GM10248 (cell line): ENCODE measurements around the gene EPHA2.

ENCODE experiments used
- CTCF ChIA-PET: fragments of 300-600 bp; sonication (Branson Sonifier 250); formaldehyde crosslinking; extraction: SDS; loops from one replicate; lab custom pipeline; 2021; ENCODE audit warnings: antibody characterized with exemption; lab: Yijun Ruan, JAX
- POLR2A ChIA-PET: fragments of 350-650 bp; sonication (Branson Sonifier 250); formaldehyde crosslinking; extraction: SDS; loops from one replicate; lab custom pipeline; 2020; ENCODE audit warnings: antibody characterized with exemption; lab: Yijun Ruan, JAX
- DNase-seq: peaks from one replicate; pipeline ENCODE4 v3.0.0; 2012; ENCODE audit errors: extremely low spot score
- TF ChIP-seq, protein P1 (sequence below): IDR thresholded peaks from 2 replicates; pipeline ENCODE4 v1.5.1; 2012; ENCODE audit warnings: mild to moderate bottlenecking, low read depth; ENCODE audit errors: extremely low read depth, missing control alignments, control extremely low read depth

The EPHA2 gene

DNA sequence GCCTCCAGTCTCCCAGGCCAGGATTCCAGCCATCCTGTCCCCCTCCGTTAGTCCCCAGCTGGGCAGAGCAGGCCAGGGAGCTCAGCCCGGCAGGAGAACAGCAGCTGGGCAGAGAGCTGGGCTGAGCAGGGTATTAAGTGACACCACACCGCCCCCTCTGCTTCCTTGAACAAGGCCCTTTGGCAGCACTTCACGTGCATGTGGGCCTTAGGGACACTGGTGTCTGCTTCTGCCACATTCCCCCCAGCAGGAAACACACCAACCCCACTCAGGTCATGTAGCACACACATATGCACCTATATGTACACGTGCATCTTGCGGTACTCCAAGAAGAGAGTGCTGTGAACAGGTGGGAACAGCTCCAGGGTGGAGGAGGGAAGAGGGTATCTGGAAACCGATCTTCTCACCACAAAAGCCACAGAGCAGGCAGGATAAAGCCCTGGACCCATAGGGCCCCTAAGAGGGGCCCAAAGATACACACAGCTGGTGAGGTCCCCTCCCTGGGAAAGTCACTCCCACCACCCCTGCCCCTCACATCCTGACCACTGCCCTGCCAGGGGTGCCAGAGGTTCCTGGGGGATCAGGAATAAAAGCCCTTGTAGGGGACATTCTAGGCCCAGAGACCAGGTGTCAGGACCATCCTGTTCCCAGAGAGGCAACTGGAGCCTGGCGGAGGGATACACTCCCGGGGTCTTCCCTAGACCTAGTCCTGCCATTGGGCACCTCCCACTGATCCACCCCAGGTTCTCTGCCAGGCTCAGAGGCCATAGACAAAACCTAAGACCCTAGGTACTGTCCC is 4.5 kb downstream of the EPHA2 start:
- TF ChIP-seq, protein P1, sequence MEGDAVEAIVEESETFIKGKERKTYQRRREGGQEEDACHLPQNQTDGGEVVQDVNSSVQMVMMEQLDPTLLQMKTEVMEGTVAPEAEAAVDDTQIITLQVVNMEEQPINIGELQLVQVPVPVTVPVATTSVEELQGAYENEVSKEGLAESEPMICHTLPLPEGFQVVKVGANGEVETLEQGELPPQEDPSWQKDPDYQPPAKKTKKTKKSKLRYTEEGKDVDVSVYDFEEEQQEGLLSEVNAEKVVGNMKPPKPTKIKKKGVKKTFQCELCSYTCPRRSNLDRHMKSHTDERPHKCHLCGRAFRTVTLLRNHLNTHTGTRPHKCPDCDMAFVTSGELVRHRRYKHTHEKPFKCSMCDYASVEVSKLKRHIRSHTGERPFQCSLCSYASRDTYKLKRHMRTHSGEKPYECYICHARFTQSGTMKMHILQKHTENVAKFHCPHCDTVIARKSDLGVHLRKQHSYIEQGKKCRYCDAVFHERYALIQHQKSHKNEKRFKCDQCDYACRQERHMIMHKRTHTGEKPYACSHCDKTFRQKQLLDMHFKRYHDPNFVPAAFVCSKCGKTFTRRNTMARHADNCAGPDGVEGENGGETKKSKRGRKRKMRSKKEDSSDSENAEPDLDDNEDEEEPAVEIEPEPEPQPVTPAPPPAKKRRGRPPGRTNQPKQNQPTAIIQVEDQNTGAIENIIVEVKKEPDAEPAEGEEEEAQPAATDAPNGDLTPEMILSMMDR, result no peak
- ChIA-PET POLR2A (no interaction called here), CTCF (interaction anchor here (1.7 to 2.5 kb wide), 2 partner anchors 69 to 72 kb away, joined by 6 to 7 read pairs; no protein-coding TSS in a partner anchor)
- DNase-seq, result no peak

DNA sequence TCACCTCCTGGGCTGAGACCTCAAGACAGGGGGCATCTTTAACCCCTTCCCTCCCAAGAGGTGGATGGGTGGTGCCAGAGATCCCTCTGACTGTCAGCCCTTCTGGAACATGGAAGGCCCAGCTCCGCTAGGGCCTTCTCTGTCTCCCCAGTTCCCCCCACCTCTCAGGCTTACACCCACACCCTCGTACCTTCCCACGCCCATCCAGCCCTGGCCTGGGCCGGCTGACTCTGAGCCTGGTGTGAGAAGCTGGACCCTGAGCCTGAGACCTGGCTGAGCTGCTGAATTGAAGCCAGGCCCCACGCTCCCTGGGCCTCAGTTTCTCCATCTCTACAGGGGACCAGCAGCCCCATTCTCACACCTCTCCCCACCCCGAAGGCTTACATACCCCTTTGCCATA is 5.4 kb downstream of the EPHA2 start:
- ChIA-PET POLR2A (no interaction called here), CTCF (interaction anchor here (1.3 to 2.5 kb wide), 4 partner anchors 12 to 71 kb away, joined by 3 to 7 read pairs (median 4); no protein-coding TSS in a partner anchor)
- TF ChIP-seq, protein P1, result no peak
- no peak for DNase-seq

DNA sequence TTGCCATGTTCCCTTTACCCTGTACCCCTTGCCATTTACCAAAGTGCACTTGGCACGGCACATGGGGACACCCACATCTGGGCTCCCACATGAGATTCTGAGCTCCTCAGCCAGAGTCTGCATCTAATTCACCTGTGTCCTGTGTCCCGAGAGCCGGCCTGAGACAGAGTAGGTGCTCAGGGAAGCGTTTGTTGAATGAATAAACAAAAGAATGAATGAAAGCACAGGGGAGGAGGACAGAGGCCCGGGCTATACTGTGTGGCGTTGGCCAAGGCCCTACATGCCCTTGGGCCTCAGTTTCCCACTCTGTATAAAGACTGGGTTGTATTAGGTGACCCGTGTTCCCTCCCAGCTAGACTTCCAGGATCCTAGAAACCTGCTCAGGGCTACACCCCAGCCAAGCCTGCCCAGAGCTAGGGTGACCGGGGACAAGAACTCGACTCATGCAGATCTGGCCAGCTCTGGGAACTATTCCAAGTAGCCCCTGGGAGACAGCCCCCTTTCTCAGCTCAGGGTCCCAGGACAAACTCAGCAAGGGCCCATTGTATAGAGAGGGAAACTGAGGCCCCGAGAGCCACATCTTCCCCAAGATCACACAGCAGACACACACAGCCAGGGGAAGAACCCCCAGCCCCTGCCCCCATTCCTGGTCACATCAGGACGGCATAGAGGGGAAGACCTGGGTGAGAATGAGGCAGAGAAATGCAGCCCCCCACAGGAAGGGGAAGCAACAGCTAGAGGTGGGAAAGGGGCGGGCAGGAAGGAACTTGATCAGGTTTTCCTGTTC is 6.0 kb downstream of the EPHA2 start:
- TF ChIP-seq, protein P1, result no peak
- no peak for DNase-seq
- POLR2A ChIA-PET, result no interaction called here
- CTCF ChIA-PET, result interaction anchor here (0.7 to 2.5 kb wide), 5 partner anchors 13 to 71 kb away, joined by 3 to 7 read pairs (median 3); no protein-coding TSS in a partner anchor

DNA sequence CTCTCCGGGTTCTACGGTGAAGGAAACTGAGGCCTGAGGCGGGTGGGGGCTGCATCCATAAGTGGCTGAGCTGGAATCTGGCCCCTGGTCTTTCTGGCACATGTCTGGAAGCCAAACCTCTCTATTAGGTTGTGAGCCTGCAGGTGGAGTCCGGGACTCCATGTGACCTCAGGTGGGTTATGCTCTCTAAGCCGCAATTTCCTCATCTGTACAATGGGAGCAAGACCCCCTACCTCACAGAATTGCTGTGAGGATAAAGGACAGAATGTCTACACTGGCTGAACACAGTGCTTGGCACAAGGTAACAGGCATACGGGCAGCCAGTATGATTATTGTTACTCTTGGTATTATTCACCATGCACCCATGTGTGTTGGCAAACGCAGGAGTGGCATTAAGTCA is 6.7 kb downstream of the EPHA2 start:
- TF ChIP-seq, protein P1, result no peak
- no peak for DNase-seq
- ChIA-PET CTCF (interaction anchor here (0.7 to 1.4 kb wide), 3 partner anchors 14 to 67 kb away, joined by 3 read pairs; no protein-coding TSS in a partner anchor), POLR2A (no interaction called here)

DNA sequence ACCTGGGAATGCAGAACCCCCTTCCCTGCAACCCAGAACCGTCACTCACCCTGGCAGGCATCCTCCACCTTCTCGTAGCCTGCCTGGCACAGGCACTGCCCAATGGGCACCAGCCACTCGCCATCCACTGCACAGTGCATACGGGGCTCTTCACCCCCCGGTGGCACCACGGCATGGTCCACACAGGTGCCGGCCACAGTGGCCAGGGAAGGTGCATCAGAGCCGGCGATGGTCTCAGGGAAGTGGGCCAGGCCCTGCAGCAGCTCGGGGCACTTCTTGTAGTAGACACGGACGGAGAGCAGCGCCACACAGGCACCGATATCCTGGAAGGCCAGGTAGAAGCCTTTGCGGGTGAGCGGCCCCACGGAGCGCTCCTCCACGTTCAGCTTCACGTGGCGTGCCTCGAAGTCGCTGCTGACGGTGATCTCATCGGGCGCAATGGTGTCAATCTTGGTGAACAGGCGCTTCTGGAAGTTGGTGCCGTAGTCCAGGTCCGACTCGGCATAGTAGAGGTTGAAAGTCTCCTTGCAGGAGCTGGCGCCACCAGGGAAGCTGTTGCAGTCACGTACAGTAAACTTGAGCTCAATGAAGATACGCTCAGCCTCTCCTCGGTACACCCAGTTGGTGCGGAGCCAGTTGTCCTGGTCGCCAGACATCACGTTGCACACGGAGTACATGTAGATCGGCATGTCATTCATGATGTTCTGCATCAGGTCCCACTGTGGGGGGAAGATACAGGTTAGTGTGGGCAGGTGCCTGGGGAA is 7.4 kb downstream of the EPHA2 start:
- ChIA-PET CTCF (interaction anchor here (1.2 to 2.3 kb wide), 2 partner anchors 18 to 66 kb away, joined by 3 to 9 read pairs; no protein-coding TSS in a partner anchor), POLR2A (no interaction called here)
- DNase-seq, result no peak
- TF ChIP-seq, protein P1, result no peak
